Adrenal gland (tissue), 5 donors: ENCODE data around the gene MRPL11.

Experiments used
- CTCF ChIP-seq, 6 experiments: fragments of 450-650 bp in 4 of 6; fragments of 200-600 bp in 2 of 6; sonication (generic) in 1 of 6; IDR thresholded peaks; 1 replicate in 5 of 6; 2 replicates in 1 of 6; pipeline versions ENCODE4 v1.5.1 to v1.8.0; 2016 to 2021; ENCODE audit warnings: antibody characterized with exemption in 6 of 6, mild to moderate bottlenecking in 2 of 6, moderate library complexity in 1 of 6
- POLR2A ChIP-seq, 2 donors: fragments of 450-650 bp; IDR thresholded peaks; one replicate each; pipeline ENCODE4 v1.6.1; 2017; ENCODE audit warnings: antibody characterized with exemption in 2 of 2, mild to moderate bottlenecking in 2 of 2, moderate library complexity in 1 of 2
- donor health status: DM: no; HTN: no; CAD: no.

GRCh38 chr11:66393954-66394353, 44.7 kb downstream of the MRPL11 start:
- no peak for TF ChIP-seq CTCF (IDR thresholded peaks at IDR 0.05)
- no peak for TF ChIP-seq POLR2A (IDR thresholded peaks at IDR 0.05)
